SK-N-SH (cell line): ENCODE data around the gene HRH1. TPM values are rescaled to one million over a fixed set of nuclear protein-coding genes. Genes with fewer than 3 reads are reported as not detected.

Source experiments
- CTCF ChIA-PET: fragments of 300-600, 350-600 bp; formaldehyde crosslinking; extraction: SDS; loops from one replicate; lab custom pipeline; 2021; lab: Yijun Ruan, JAX
- POLR2A ChIA-PET: fragments of 350-600 bp; sonication (Branson Sonifier 250); formaldehyde crosslinking; extraction: SDS; loops from one replicate; lab custom pipeline; 2020; ENCODE audit warnings: antibody characterized with exemption, inconsistent platforms; lab: Yijun Ruan, JAX
- DNase-seq: peaks from one replicate; pipeline ENCODE4 v3.0.0; 2012
- H2AFZ ChIP-seq: fragments of 200-600 bp; sonication (generic); 2 replicates; pipeline ENCODE4 v1.8.1; 2016; ENCODE audit warnings: antibody characterized with exemption, mild to moderate bottlenecking, low read depth
- H3F3A ChIP-seq: fragments of 200-600 bp; sonication (generic); replicated peaks from 2 replicates; pipeline ENCODE3; 2016; ENCODE audit warnings: antibody characterized with exemption, mild to moderate bottlenecking; ENCODE audit not compliant: insufficient read depth
- H3K27ac ChIP-seq, 2 experiments: fragments of 200-500 bp in 1 of 2; fragments of 200-600 bp in 1 of 2; sonication (Bioruptor generic) in 1 of 2; sonication (generic), shearing (Covaris generic) in 1 of 2; 2 replicates each; pipeline versions ENCODE4 v1.5.1 to v1.6.1; 2014 to 2016; ENCODE audit warnings: low read depth in 2 of 2, inconsistent platforms in 1 of 2, low read length in 1 of 2, mild to moderate bottlenecking in 1 of 2, mixed read lengths in 1 of 2
- H3K27me3 ChIP-seq: fragments of 200-600 bp; sonication (generic), shearing (Covaris generic); 2 replicates; pipeline ENCODE4 v1.6.1; 2016; ENCODE audit warnings: mixed run types; ENCODE audit not compliant: insufficient read depth
- H3K36me3 ChIP-seq, 2 experiments: fragments of 200-500 bp in 1 of 2; fragments of 200-600 bp in 1 of 2; sonication (Bioruptor generic) in 1 of 2; sonication (generic) in 1 of 2; replicated peaks in 1 of 2; 2 replicates each; pipeline versions ENCODE3 to v1.5.1; 2014 to 2016; ENCODE audit warnings: low read length in 1 of 2, mild to moderate bottlenecking in 1 of 2; ENCODE audit not compliant: insufficient read depth in 2 of 2, control insufficient read depth in 1 of 2
- H3K4me1 ChIP-seq, 2 experiments: fragments of 200-500 bp in 1 of 2; fragments of 200-600 bp in 1 of 2; sonication (Bioruptor generic) in 1 of 2; sonication (generic), shearing (Covaris generic) in 1 of 2; 2 replicates each; pipeline versions ENCODE4 v1.5.1 to v1.6.1; 2014 to 2016; ENCODE audit warnings: low read depth in 1 of 2, low read length in 1 of 2, mixed run types in 1 of 2; ENCODE audit not compliant: insufficient read depth in 2 of 2, control insufficient read depth in 1 of 2
- H3K4me2 ChIP-seq: fragments of 200-600 bp; sonication (generic), shearing (Covaris generic); 2 replicates; pipeline ENCODE4 v1.6.1; 2017; ENCODE audit warnings: mixed run types
- H3K4me3 ChIP-seq, 2 experiments: fragments of 200-500 bp in 1 of 2; fragments of 200-600 bp in 1 of 2; sonication (Bioruptor generic) in 1 of 2; sonication (generic), shearing (Covaris generic) in 1 of 2; 2 replicates each; pipeline versions ENCODE4 v1.5.1 to v1.8.1; 2014 to 2016; ENCODE audit warnings: low read depth in 2 of 2, inconsistent platforms in 1 of 2, low read length in 1 of 2, mild to moderate bottlenecking in 1 of 2, mixed read lengths in 1 of 2, moderate library complexity in 1 of 2
- H3K79me2 ChIP-seq: fragments of 200-600 bp; sonication (generic); 2 replicates; pipeline ENCODE4 v1.8.1; 2017; ENCODE audit warnings: mild to moderate bottlenecking; ENCODE audit not compliant: insufficient read depth
- H3K9ac ChIP-seq: fragments of 200-600 bp; sonication (generic); 2 replicates; pipeline ENCODE4 v1.6.1; 2017; ENCODE audit warnings: mixed run types
- H3K9me2 ChIP-seq: fragments of 200-600 bp; sonication (generic); 2 replicates; pipeline ENCODE4 v1.6.1; 2017; ENCODE audit warnings: mixed run types
- H3K9me3 ChIP-seq: fragments of 200-600 bp; sonication (generic); 2 replicates; pipeline ENCODE4 v1.6.1; 2017; ENCODE audit warnings: mixed run types, mild to moderate bottlenecking, moderate library complexity
- H4K20me1 ChIP-seq: fragments of 200-600 bp; sonication (generic); 2 replicates; pipeline ENCODE4 v1.6.1; 2017; ENCODE audit warnings: mild to moderate bottlenecking, mixed run types; ENCODE audit not compliant: insufficient read depth
- FOSL2 ChIP-seq: IDR thresholded peaks from 2 replicates; pipeline ENCODE4 v1.4.0; 2012; ENCODE audit warnings: low read depth, mild to moderate bottlenecking, moderate library complexity, borderline replicate concordance
- FOXJ3 ChIP-seq: sonication (generic); formaldehyde crosslinking; IDR thresholded peaks from 2 replicates; pipeline ENCODE4 v1.5.1; 2020; ENCODE audit warnings: mild to moderate bottlenecking, missing genetic modification reagents
- JUND ChIP-seq: IDR thresholded peaks from 2 replicates; pipeline ENCODE4 v1.4.0; 2012
- RXRA ChIP-seq: IDR thresholded peaks from 2 replicates; pipeline ENCODE4 v1.4.0; 2012; ENCODE audit warnings: low read depth, mild to moderate bottlenecking, borderline replicate concordance
- TCF12 ChIP-seq: IDR thresholded peaks from 2 replicates; pipeline ENCODE4 v1.4.0; 2012
- WGBS: methylation state at CpG from one replicate; pipeline ENCODE4 v1.1.6; 2017; ENCODE audit warnings: low lambda C conversion rate; 5-methylcytosine and 5-hydroxymethylcytosine counted together
- polyA plus RNA-seq, 3 experiments: library from polyadenylated mRNA; depleted of rRNA; stranded (reverse); fragments of >200 nt; gene quantifications; 2 replicates each; pipeline ENCODE4 v1.2.3, GENCODE V29; 2012
- TF ChIP-seq, protein P1 (sequence below): fragments of 150-350 bp; IDR thresholded peaks from 2 replicates; pipeline ENCODE4 v1.6.1; 2016; ENCODE audit warnings: mild to moderate bottlenecking, low read depth, low read length
- TF ChIP-seq, protein P2 (sequence below): IDR thresholded peaks from 2 replicates; pipeline ENCODE4; 2012
- TF ChIP-seq, protein P3 (sequence below): IDR thresholded peaks from 2 replicates; pipeline ENCODE4 v1.4.0; 2012; ENCODE audit warnings: low read depth

HRH1 gene
- polyA plus RNA-seq, 1 of the 3 experiments (the other 2 are of a cell fraction) = 6.2 TPM

DNA sequence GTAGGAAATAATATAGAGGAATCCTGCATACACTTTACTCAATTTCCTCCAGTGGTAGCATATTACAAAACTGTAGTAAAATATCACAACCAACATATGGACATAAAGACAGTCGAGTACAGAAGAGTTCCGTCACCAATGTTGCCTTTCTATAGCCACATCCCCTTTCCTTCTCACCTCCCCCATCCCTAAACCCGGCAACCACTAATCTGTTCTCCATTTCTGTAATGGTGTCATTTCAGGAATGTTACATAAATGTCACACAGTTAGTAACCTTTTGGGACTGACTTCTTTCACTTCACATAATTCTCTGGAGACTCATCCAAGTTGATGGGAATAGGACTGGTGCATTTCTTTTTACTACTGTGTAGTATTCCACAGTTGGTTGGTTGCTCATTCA lies 76.5 kb downstream of the HRH1 start:
- H3K9me3 ChIP-seq = no peaks in the 10 kb centered on the region
- H3K4me3 ChIP-seq = no peak overlapping the region
- no peak overlapping the region for H3K27ac ChIP-seq
- H3K9ac ChIP-seq = no peak overlapping the region
- H3F3A ChIP-seq = peaks cover 11% of the 10 kb centered on the region
- no peak overlapping the region for H2AFZ ChIP-seq
- TF ChIP-seq TCF12 (no peak), FOXJ3 (no peak), JUND (no peak)
- TF ChIP-seq, protein P1, sequence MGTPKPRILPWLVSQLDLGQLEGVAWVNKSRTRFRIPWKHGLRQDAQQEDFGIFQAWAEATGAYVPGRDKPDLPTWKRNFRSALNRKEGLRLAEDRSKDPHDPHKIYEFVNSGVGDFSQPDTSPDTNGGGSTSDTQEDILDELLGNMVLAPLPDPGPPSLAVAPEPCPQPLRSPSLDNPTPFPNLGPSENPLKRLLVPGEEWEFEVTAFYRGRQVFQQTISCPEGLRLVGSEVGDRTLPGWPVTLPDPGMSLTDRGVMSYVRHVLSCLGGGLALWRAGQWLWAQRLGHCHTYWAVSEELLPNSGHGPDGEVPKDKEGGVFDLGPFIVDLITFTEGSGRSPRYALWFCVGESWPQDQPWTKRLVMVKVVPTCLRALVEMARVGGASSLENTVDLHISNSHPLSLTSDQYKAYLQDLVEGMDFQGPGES = no peak
- H3K4me2 ChIP-seq = no peak overlapping the region
- no peaks in the 10 kb centered on the region for H4K20me1 ChIP-seq
- ChIA-PET CTCF (no interaction called here), POLR2A (no interaction called here)
- H3K36me3 ChIP-seq = peaks cover 0 to 16% of the 10 kb centered on the region in 2 experiments
- H3K27me3 ChIP-seq = no peaks in the 10 kb centered on the region
- no peaks in the 10 kb centered on the region for H3K4me1 ChIP-seq
- H3K9me2 ChIP-seq = no peaks in the 10 kb centered on the region
- DNase-seq = no peak
- peaks cover 98% of the 10 kb centered on the region for H3K79me2 ChIP-seq
- 59% methylated on average over 3 of the region's 3 CpGs for WGBS

DNA sequence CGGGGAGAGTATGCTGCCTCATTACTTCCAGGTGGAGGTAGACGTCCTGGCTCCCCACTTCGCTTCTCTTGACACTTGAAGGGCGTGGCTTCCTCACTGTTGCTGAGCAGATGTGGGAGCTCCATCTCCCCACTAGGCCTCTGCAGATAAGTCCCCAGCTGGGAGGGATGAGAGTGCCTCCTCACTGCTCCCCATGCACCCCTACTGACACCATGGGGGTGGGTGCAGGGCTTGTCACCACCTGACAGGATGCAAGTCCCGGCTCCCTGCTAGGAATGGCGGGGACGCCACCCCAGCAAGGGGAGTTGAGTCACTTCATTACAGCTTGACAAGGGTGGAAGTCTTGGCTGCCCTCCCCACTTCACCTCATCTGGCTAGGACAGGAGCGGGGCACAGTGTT lies 81.1 kb downstream of the HRH1 start:
- Histone ChIP-seq H2AFZ (no peak overlapping the region), H3K27me3 (no peaks in the 10 kb centered on the region), H3K27ac (no peak overlapping the region), H3K9me2 (no peaks in the 10 kb centered on the region), H3K4me3 (no peak overlapping the region), H4K20me1 (no peaks in the 10 kb centered on the region), H3K4me2 (no peak overlapping the region), H3F3A (peaks cover 41% of the 10 kb centered on the region), H3K9ac (no peak overlapping the region), H3K9me3 (peaks cover 7% of the 10 kb centered on the region; the same call in 1 of the 2 replicates), H3K4me1 (peaks cover 0 to 10% of the 10 kb centered on the region in 2 experiments; a peak in 3 of 4 replicates), H3K36me3 (peaks cover 0 to 16% of the 10 kb centered on the region in 2 experiments), H3K79me2 (peaks cover 76% of the 10 kb centered on the region)
- no peak for DNase-seq
- WGBS = 98% methylated on average over 4 of the region's 8 CpGs
- TF ChIP-seq, protein P2, sequence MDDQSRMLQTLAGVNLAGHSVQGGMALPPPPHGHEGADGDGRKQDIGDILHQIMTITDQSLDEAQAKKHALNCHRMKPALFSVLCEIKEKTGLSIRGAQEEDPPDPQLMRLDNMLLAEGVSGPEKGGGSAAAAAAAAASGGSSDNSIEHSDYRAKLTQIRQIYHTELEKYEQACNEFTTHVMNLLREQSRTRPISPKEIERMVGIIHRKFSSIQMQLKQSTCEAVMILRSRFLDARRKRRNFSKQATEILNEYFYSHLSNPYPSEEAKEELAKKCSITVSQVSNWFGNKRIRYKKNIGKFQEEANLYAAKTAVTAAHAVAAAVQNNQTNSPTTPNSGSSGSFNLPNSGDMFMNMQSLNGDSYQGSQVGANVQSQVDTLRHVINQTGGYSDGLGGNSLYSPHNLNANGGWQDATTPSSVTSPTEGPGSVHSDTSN = no peak
- TF ChIP-seq FOSL2 = no peak
- TF ChIP-seq, protein P3, sequence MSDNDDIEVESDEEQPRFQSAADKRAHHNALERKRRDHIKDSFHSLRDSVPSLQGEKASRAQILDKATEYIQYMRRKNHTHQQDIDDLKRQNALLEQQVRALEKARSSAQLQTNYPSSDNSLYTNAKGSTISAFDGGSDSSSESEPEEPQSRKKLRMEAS = no peak
- TF ChIP-seq RXRA = no peak
- POLR2A ChIA-PET = no interaction called here
- CTCF ChIA-PET = interaction anchor here (0.5 to 3.9 kb wide), 11 partner anchors 13 to 175 kb away, joined by 3 to 48 read pairs (median 3); no protein-coding TSS in a partner anchor
